HG03378 (cell line): ENCODE data around the gene CNPPD1.
A peak's percentile ranks its signal among the peaks of the same experiment; 100 is the strongest.

Experiments used
- ATAC-seq: cut with Tn5 transposase; IDR thresholded peaks from one replicate; pipeline ENCODE4 v1.9.1; 2021; ENCODE audit warnings: mild to moderate bottlenecking, moderate library complexity; ENCODE audit not compliant: unreplicated experiment

The CNPPD1 gene

GRCh38 chr2:219181531-219181930, 4.8 kb upstream of the CNPPD1 start:
- ATAC-seq, result no peak

GRCh38 chr2:219180961-219181360, 4.2 kb upstream of the CNPPD1 start:
- no peak for ATAC-seq

- no peak for ATAC-seq
Observed at GRCh38 chr2:219179601-219180465, 3.1 kb upstream of the CNPPD1 start.

- ATAC-seq, result no peak
Observed at GRCh38 chr2:219178377-219179175, 1.9 kb upstream of the CNPPD1 start.

GRCh38 chr2:219177552-219178376, 1.0 kb upstream of the CNPPD1 start, which contains the start of gene RETREG2:
TSS of gene RETREG2 (plus strand) at chr2:219178275. CDS start at chr2:219178353, 78 bp downstream.
- ATAC-seq, result peak; percentile 35

- ATAC-seq, result no peak
Observed at GRCh38 chr2:219175928-219176817, 552 bp downstream of the CNPPD1 start.

- no peak for ATAC-seq
Observed at GRCh38 chr2:219175486-219175885, 1.2 kb downstream of the CNPPD1 start.

GRCh38 chr2:219174801-219175200, 1.9 kb downstream of the CNPPD1 start:
- ATAC-seq, result no peak

- ATAC-seq, result no peak
Observed at GRCh38 chr2:219174146-219174545, 2.6 kb downstream of the CNPPD1 start.

- ATAC-seq, result no peak
Observed at GRCh38 chr2:219173176-219173575, 3.5 kb downstream of the CNPPD1 start.

GRCh38 chr2:219172231-219173154, 4.2 kb downstream of the CNPPD1 start:
- no peak for ATAC-seq

GRCh38 chr2:219171231-219171651, 5.5 kb downstream of the CNPPD1 start:
- no peak for ATAC-seq

- ATAC-seq, result no peak
Observed at GRCh38 chr2:219169930-219170654, 6.6 kb downstream of the CNPPD1 start, which contains the start of gene SLC23A3. TSS of gene SLC23A3 (minus strand) at chr2:219170029. CDS start at chr2:219169984, 45 bp downstream.

GRCh38 chr2:219168932-219169331, 7.8 kb downstream of the CNPPD1 start:
- no peak for ATAC-seq

GRCh38 chr2:219168526-219168925, 8.2 kb downstream of the CNPPD1 start:
- no peak for ATAC-seq

- no peak for ATAC-seq
Observed at GRCh38 chr2:219167997-219168396, 8.7 kb downstream of the CNPPD1 start.

GRCh38 chr2:219165058-219165911, 11.4 kb downstream of the CNPPD1 start:
- no peak for ATAC-seq
